ENCODE results near the gene CCT2. TPM values are rescaled to one million over a fixed set of nuclear protein-coding genes. Genes with fewer than 3 reads are reported as not detected.

The CCT2 gene
- total RNA-seq, 1 experiment from 2014 or later = 398 TPM

GRCh38 chr12:69627501-69627900 lies 42.2 kb downstream of the CCT2 start:
- Histone ChIP-seq H3K9me3 (ENCODE audit: control insufficient read depth in 1 of 2, insufficient read depth in 1 of 2, low read depth in 1 of 2, low read length in 2 of 2) (no peaks in the 10 kb centered on the region), H4K20me1 (ENCODE audit: insufficient read depth) (no peaks in the 10 kb centered on the region), H3K27ac (ENCODE audit: low read depth, low read length) (no peak overlapping the region), H3K9me2 (ENCODE audit: insufficient read depth) (no peaks in the 10 kb centered on the region), H3K4me2 (ENCODE audit: low read length) (no peak overlapping the region), H3K27me3 (ENCODE audit: insufficient read depth, low read length) (no peaks in the 10 kb centered on the region), H3K9ac (ENCODE audit: low read length) (no peak overlapping the region), H2AFZ (ENCODE audit: low read depth, low read length, poor library complexity, severe bottlenecking) (no peak overlapping the region), H3K36me3 (ENCODE audit: control insufficient read depth in 1 of 2, insufficient read depth in 2 of 2, low read length in 2 of 2) (no peaks in the 10 kb centered on the region), H3K4me3 (replicated peaks in 1 of 2; ENCODE audit: low read depth in 1 of 2, low read length in 2 of 2) (no peak overlapping the region), H3K79me2 (ENCODE audit: insufficient read depth, low read length) (no peaks in the 10 kb centered on the region), H3K4me1 (ENCODE audit: control insufficient read depth in 1 of 2, insufficient read depth in 2 of 2, low read length in 2 of 2) (no peaks in the 10 kb centered on the region)
- BruUV-seq (replicated peaks) = no TSS peak
- ChIA-PET RAD21 (ENCODE audit: low non-redundant PET in 1 of 2, low total read pairs in 2 of 2, uncharacterized antibody in 2 of 2, unreplicated experiment in 2 of 2) (no interaction called here), POLR2A (no interaction called here), CTCF (no interaction called here)
- DNase-seq (ENCODE audit: low read depth, low spot score) = no peak
- TF ChIP-seq REST (IDR thresholded peaks at IDR 0.05; ENCODE audit: low read depth) (no peak), EGR1 (IDR thresholded peaks at IDR 0.05; ENCODE audit: low read depth) (no peak), SIN3A (IDR thresholded peaks at IDR 0.05; ENCODE audit: low read depth) (no peak), CBX3 (IDR thresholded peaks at IDR 0.05; ENCODE audit: low read depth) (no peak), SP1 (IDR thresholded peaks at IDR 0.05; ENCODE audit: low read depth) (no peak), ZFX (IDR thresholded peaks at IDR 0.05) (no peak), ZNF274 (IDR thresholded peaks at IDR 0.05; ENCODE audit: low read depth, low read length) (no peak), RAD21 (IDR thresholded peaks at IDR 0.05; ENCODE audit: low read depth) (no peak), ATF3 (IDR thresholded peaks at IDR 0.05) (no peak), TCF7L2 (IDR thresholded peaks at IDR 0.05; ENCODE audit: borderline replicate concordance, extremely low read depth, insufficient read depth, insufficient read length) (no peak), ZBTB33 (IDR thresholded peaks at IDR 0.05; ENCODE audit: extremely low read depth, insufficient replicate concordance, low read length) (no peak), ELF1 (IDR thresholded peaks at IDR 0.05; ENCODE audit: borderline replicate concordance, low read depth) (no peak), YY1 (IDR thresholded peaks at IDR 0.05; ENCODE audit: extremely low read depth, insufficient replicate concordance, low read depth, low read length) (no peak), EZH2 (IDR thresholded peaks at IDR 0.05) (no peak)
- intact Hi-C loops (cut with micrococcal nuclease) = no loop called here
- ATAC-seq = no peak
